NCI-H748 treated with DMSO at 0.1 percent for 48 hours (cell line): ENCODE data around the gene C3orf22.

Experiments used
- DNase-seq: peaks from one replicate; lab custom pipeline; 2025; lab: John Stamatoyannopoulos, UW

The C3orf22 gene

GRCh38 chr3:126512026-126512425 is 46.7 kb downstream of the C3orf22 start:
- DNase-seq, result no peak

- DNase-seq, result no peak
Measured at GRCh38 chr3:126511291-126511690, 47.4 kb downstream of the C3orf22 start.

GRCh38 chr3:126510308-126510910 is 48.3 kb downstream of the C3orf22 start:
- no peak for DNase-seq

GRCh38 chr3:126509597-126510307 is 49.0 kb downstream of the C3orf22 start:
- DNase-seq, result no peak

- DNase-seq, result no peak
Measured at GRCh38 chr3:126508564-126508964, 50.2 kb downstream of the C3orf22 start.

- no peak for DNase-seq
Measured at GRCh38 chr3:126507886-126508285, 50.8 kb downstream of the C3orf22 start.

GRCh38 chr3:126503701-126504100 is 55.0 kb downstream of the C3orf22 start:
- DNase-seq, result no peak

- DNase-seq, result no peak
Measured at GRCh38 chr3:126502656-126503055, 56.1 kb downstream of the C3orf22 start.

- DNase-seq, result no peak
Measured at GRCh38 chr3:126501736-126502135, 57.0 kb downstream of the C3orf22 start.

GRCh38 chr3:126501054-126501453 is 57.7 kb downstream of the C3orf22 start:
- DNase-seq, result no peak

- DNase-seq, result no peak
Measured at GRCh38 chr3:126500016-126500415, 58.7 kb downstream of the C3orf22 start.
